ACC112 (cell line): ENCODE data around the gene TMTC1.
"Not testable (repeated sequence)": the region's sequence is repeated elsewhere in the genome, so short reads cannot be mapped to it uniquely, and the experiment has no call there.

Experiments
- H2AFZ ChIP-seq: fragments of 200-600 bp; sonication (generic); one replicate; pipeline ENCODE4 v1.6.0; 2017; ENCODE audit warnings: antibody characterized with exemption, low read length; ENCODE audit not compliant: unreplicated experiment
- H3K27ac ChIP-seq: fragments of 200-600 bp; sonication (generic); 2 replicates; pipeline ENCODE4 v1.5.1; 2014; ENCODE audit warnings: low read depth, mild to moderate bottlenecking, antibody characterized with exemption, low read length, moderate library complexity
- H3K27me3 ChIP-seq: fragments of 200-600 bp; sonication (generic); 2 replicates; pipeline ENCODE4 v1.6.1; 2014; ENCODE audit warnings: mild to moderate bottlenecking, antibody characterized with exemption, low read length, moderate library complexity, mixed read lengths; ENCODE audit not compliant: insufficient read depth
- H3K36me3 ChIP-seq: fragments of 200-600 bp; sonication (generic); 2 replicates; pipeline ENCODE4 v1.6.1; 2016; ENCODE audit warnings: mild to moderate bottlenecking, antibody characterized with exemption, low read length, moderate library complexity, mixed read lengths; ENCODE audit not compliant: insufficient read depth
- H3K4me1 ChIP-seq: fragments of 200-600 bp; sonication (generic); one replicate; pipeline ENCODE4 v1.6.1; 2016; ENCODE audit warnings: low read length, mixed read lengths; ENCODE audit not compliant: insufficient read depth, unreplicated experiment, control insufficient read depth
- H3K4me3 ChIP-seq: fragments of 200-600 bp; sonication (generic); 2 replicates; pipeline ENCODE4 v1.5.1; 2014; ENCODE audit warnings: mild to moderate bottlenecking, low read depth, low read length
- H3K79me2 ChIP-seq: fragments of 200-600 bp; sonication (generic); one replicate; pipeline ENCODE4 v1.6.0; 2016; ENCODE audit warnings: low read length; ENCODE audit not compliant: control insufficient read depth, unreplicated experiment, insufficient read depth

The TMTC1 gene

GRCh38 chr12:29565727-29566126, 218.0 kb downstream of the TMTC1 start:
- Histone ChIP-seq H2AFZ (no peak overlapping the region), H3K4me1 (peaks cover 57% of the 10 kb centered on the region), H3K27me3 (no peaks in the 10 kb centered on the region), H3K79me2 (peaks cover 2% of the 10 kb centered on the region), H3K4me3 (no peak overlapping the region), H3K36me3 (peaks cover 9% of the 10 kb centered on the region), H3K27ac (no peak overlapping the region)

DNA sequence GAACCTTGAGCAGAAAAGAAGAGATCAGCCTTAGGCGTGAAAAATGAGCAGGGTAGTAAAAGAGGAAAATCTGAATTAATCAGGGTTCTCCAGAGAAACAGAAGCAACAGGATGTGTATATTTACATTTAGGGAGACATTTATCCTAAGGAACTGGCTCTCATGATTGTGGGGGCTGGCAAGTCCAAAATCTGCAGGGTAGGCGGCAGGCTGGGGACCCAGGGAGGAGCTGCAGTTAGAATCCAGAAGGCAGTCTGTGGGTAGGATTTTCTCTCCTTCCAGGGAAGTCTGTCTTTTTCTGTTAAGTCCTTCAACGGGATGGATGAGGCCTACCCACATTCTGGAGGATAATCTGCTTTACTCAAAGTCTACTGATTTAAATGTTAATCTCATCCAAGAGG, 218.8 kb downstream of the TMTC1 start:
- Histone ChIP-seq H3K79me2 (peaks cover 2% of the 10 kb centered on the region), H3K27ac (no peak overlapping the region), H3K4me1 (peaks cover 55% of the 10 kb centered on the region), H3K36me3 (peaks cover 9% of the 10 kb centered on the region), H3K27me3 (no peaks in the 10 kb centered on the region), H2AFZ (no peak overlapping the region), H3K4me3 (no peak overlapping the region)

DNA sequence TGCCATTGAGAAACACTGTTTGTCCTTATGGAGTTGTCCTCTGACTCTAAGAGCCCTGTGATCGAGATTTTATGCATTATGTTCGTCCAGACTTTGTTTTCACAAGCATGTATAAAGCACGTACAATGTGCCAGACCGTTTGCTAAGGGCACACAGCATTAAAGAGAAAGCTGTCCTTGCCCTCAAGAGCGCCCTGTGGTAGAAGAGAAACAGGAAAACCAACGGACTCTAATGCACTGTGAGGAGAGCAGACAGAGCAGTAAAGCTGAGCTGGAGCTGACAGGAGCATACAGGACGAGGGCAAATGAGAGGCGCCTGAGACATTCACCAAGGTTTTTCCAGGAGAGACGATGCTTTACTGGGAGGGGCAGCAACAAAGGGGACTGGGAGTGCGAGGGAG, 220.1 kb downstream of the TMTC1 start:
- no peak overlapping the region for H3K4me3 ChIP-seq
- peak overlapping the region; percentile 94 for H3K27ac ChIP-seq
- H3K79me2 ChIP-seq = peaks cover 2% of the 10 kb centered on the region
- H3K4me1 ChIP-seq = peaks cover 47% of the 10 kb centered on the region
- no peak overlapping the region for H2AFZ ChIP-seq
- no peaks in the 10 kb centered on the region for H3K27me3 ChIP-seq
- peaks cover 9% of the 10 kb centered on the region; the same call in 1 of the 2 replicates for H3K36me3 ChIP-seq

- peaks cover 42% of the 10 kb centered on the region for H3K4me1 ChIP-seq
Observed at GRCh38 chr12:29563071-29563470, 220.7 kb downstream of the TMTC1 start.

GRCh38 chr12:29562110-29562804, 221.5 kb downstream of the TMTC1 start:
- Histone ChIP-seq H3K79me2 (no peaks in the 10 kb centered on the region), H2AFZ (no peak overlapping the region), H3K36me3 (peaks cover 4% of the 10 kb centered on the region; the same call in 1 of the 2 replicates), H3K27ac (peak overlapping the region; percentile 94), H3K4me3 (peak overlapping the region; percentile 32), H3K4me1 (peaks cover 40% of the 10 kb centered on the region), H3K27me3 (no peaks in the 10 kb centered on the region)

More at GRCh38 chr12:29563071-29563470, 220.7 kb downstream of the TMTC1 start:
- no peak overlapping the region for H3K4me3 ChIP-seq
- H2AFZ ChIP-seq = no peak overlapping the region
- no peaks in the 10 kb centered on the region for H3K79me2 ChIP-seq
- H3K36me3 ChIP-seq = peaks cover 9% of the 10 kb centered on the region; the same call in 1 of the 2 replicates
- peak overlapping the region; percentile 94 for H3K27ac ChIP-seq
- no peaks in the 10 kb centered on the region for H3K27me3 ChIP-seq

GRCh38 chr12:29561664-29562071, 222.1 kb downstream of the TMTC1 start:
- Histone ChIP-seq H3K27me3 (no peaks in the 10 kb centered on the region), H3K79me2 (no peaks in the 10 kb centered on the region), H3K4me3 (peak overlapping the region; percentile 32), H3K27ac (peak overlapping the region; percentile 94), H3K4me1 (peaks cover 40% of the 10 kb centered on the region), H3K36me3 (peaks cover 4% of the 10 kb centered on the region), H2AFZ (no peak overlapping the region)

DNA sequence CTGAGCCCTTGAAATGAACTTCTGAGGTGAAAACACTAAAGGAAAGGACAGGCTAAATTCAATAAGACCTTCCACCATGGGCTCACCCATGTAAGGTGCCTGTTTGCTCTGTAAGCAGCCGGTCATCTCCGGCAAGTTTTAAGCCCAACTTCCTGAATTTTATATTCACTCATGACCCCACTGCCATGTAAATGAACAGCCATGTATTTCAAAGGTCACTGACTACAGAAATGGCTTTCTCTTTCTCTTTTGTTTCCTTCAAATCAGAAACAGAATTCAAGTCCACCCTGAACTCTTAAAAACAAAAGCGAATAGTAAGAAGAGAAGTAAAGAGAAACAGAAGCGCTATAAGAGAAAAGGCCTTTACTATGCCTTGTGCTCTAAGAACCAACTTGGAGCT, 224.5 kb downstream of the TMTC1 start:
- H3K79me2 ChIP-seq = no peaks in the 10 kb centered on the region
- no peaks in the 10 kb centered on the region for H3K27me3 ChIP-seq
- peaks cover 39% of the 10 kb centered on the region for H3K4me1 ChIP-seq
- peaks cover 15% of the 10 kb centered on the region for H3K36me3 ChIP-seq
- no peak overlapping the region for H3K4me3 ChIP-seq
- no peak overlapping the region for H3K27ac ChIP-seq
- no peak overlapping the region for H2AFZ ChIP-seq

- no peak overlapping the region for H3K4me3 ChIP-seq
- peaks cover 31% of the 10 kb centered on the region for H3K4me1 ChIP-seq
- peaks cover 17% of the 10 kb centered on the region for H3K36me3 ChIP-seq
- no peaks in the 10 kb centered on the region for H3K27me3 ChIP-seq
- H3K27ac ChIP-seq = no peak overlapping the region
- H2AFZ ChIP-seq = no peak overlapping the region
- no peaks in the 10 kb centered on the region for H3K79me2 ChIP-seq
Observed at GRCh38 chr12:29556363-29556762, 227.4 kb downstream of the TMTC1 start.

DNA sequence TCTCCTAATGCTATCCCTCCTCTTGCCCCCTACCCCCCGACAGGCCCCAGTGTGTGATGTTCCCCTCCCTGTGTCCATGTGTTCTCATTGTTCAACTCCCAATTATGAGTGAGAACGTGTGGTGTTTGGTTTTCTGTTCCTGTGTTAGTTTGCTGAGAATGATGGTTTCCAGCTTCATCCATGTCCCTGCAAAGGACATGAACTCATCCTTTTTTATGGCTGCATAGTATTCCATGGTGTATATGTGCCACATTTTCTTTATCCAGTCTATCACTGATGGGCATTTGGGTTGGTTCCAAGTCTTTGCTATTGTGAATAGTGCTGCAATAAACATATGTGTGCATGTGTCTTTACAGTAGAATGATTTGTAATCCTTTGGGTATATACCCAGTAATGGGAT, 228.3 kb downstream of the TMTC1 start:
- not testable (repeated sequence) for H3K27me3 ChIP-seq, H3K27ac ChIP-seq, H3K79me2 ChIP-seq, H2AFZ ChIP-seq, H3K4me3 ChIP-seq
- Histone ChIP-seq H3K4me1 (peaks cover 23% of the 10 kb centered on the region), H3K36me3 (peaks cover 17% of the 10 kb centered on the region)

- no peak overlapping the region for H2AFZ ChIP-seq
- H3K27ac ChIP-seq = peak overlapping the region; percentile 75
Observed at GRCh38 chr12:29552994-29553748, 230.6 kb downstream of the TMTC1 start.

More at GRCh38 chr12:29552994-29553748, 230.6 kb downstream of the TMTC1 start:
- Histone ChIP-seq H3K27me3 (no peaks in the 10 kb centered on the region), H3K4me3 (no peak overlapping the region), H3K36me3 (peaks cover 20% of the 10 kb centered on the region), H3K4me1 (peaks cover 19% of the 10 kb centered on the region), H3K79me2 (no peaks in the 10 kb centered on the region)
